Mesothelial cell of epicardium (in vitro differentiated cells): Measurements from ENCODE around the gene CD9. TPM values are rescaled to one million over a fixed set of nuclear protein-coding genes. Genes with fewer than 3 reads are reported as not detected.

Experiments used
- DNase-seq, 2 experiments: peaks; one replicate each; pipeline ENCODE4 v3.0.0; 2021; ENCODE audit warnings: low spot score in 2 of 2; ENCODE audit not compliant: unreplicated experiment in 2 of 2
- H3K27ac Mint-ChIP-seq: 2 replicates; pipeline ENCODE4 v1.8.0; 2021; ENCODE audit warnings: mixed read lengths
- H3K27me3 Mint-ChIP-seq: 2 replicates; pipeline ENCODE4 v1.8.0; 2021; ENCODE audit warnings: low read depth, mixed read lengths
- H3K36me3 Mint-ChIP-seq: 2 replicates; pipeline ENCODE4 v1.8.0; 2021; ENCODE audit warnings: mixed read lengths
- H3K4me1 Mint-ChIP-seq: 2 replicates; pipeline ENCODE4 v1.8.0; 2021; ENCODE audit warnings: mixed read lengths
- H3K4me3 Mint-ChIP-seq: 2 replicates; pipeline ENCODE4 v1.8.0; 2021; ENCODE audit warnings: mild to moderate bottlenecking, moderate library complexity, mixed read lengths
- H3K9me3 Mint-ChIP-seq: 2 replicates; pipeline ENCODE4 v1.8.0; 2021; ENCODE audit warnings: mixed read lengths
- CTCF ChIP-seq: fragments of 200-600 bp; sonication (generic); IDR thresholded peaks from one replicate; pipeline ENCODE4 v1.5.0; 2021; ENCODE audit warnings: antibody characterized with exemption; ENCODE audit not compliant: unreplicated experiment
- total RNA-seq: library from RNA; stranded (reverse); gene quantifications from 3 replicates; pipeline ENCODE4 v1.2.1, GENCODE V29; 2021

CD9 gene
- total RNA-seq, 1 donor from 2014 or later, result 22.3 TPM

- H3K36me3 Mint-ChIP-seq, result no peaks in the 10 kb centered on the region
- H3K9me3 Mint-ChIP-seq, result no peaks in the 10 kb centered on the region
- TF ChIP-seq CTCF, result no peak
- no peak for DNase-seq
- H3K27me3 Mint-ChIP-seq, result no peaks in the 10 kb centered on the region
- peaks cover 41% of the 10 kb centered on the region for H3K4me1 Mint-ChIP-seq
- peak overlapping the region; percentile 94 for H3K27ac Mint-ChIP-seq
- no peak overlapping the region for H3K4me3 Mint-ChIP-seq
These were observed 73.5 kb downstream of the CD9 start for GRCh38 chr12:6273541-6274230.

- H3K36me3 Mint-ChIP-seq, result no peaks in the 10 kb centered on the region
- no peaks in the 10 kb centered on the region for H3K27me3 Mint-ChIP-seq
- H3K4me1 Mint-ChIP-seq, result peaks cover 39% of the 10 kb centered on the region
- H3K4me3 Mint-ChIP-seq, result no peak overlapping the region
- peak overlapping the region; percentile 32 for H3K27ac Mint-ChIP-seq
- no peak for TF ChIP-seq CTCF
- DNase-seq, result no peak
- no peaks in the 10 kb centered on the region for H3K9me3 Mint-ChIP-seq
These were observed 74.3 kb downstream of the CD9 start for GRCh38 chr12:6274231-6275221.

- no peak for TF ChIP-seq CTCF
- Mint-ChIP-seq H3K27ac (no peak overlapping the region), H3K36me3 (no peaks in the 10 kb centered on the region), H3K4me3 (no peak overlapping the region), H3K27me3 (peaks cover 7% of the 10 kb centered on the region), H3K4me1 (peaks cover 34% of the 10 kb centered on the region), H3K9me3 (no peaks in the 10 kb centered on the region)
- DNase-seq, result no peak
These were observed 76.0 kb downstream of the CD9 start for GRCh38 chr12:6275928-6276887.

- H3K4me3 Mint-ChIP-seq, result no peak overlapping the region
- DNase-seq, result no peak
- H3K36me3 Mint-ChIP-seq, result no peaks in the 10 kb centered on the region
- H3K4me1 Mint-ChIP-seq, result peaks cover 33% of the 10 kb centered on the region
- TF ChIP-seq CTCF, result no peak
- no peak overlapping the region for H3K27ac Mint-ChIP-seq
- H3K9me3 Mint-ChIP-seq, result no peaks in the 10 kb centered on the region
- peaks cover 7% of the 10 kb centered on the region for H3K27me3 Mint-ChIP-seq
These were observed 76.9 kb downstream of the CD9 start for GRCh38 chr12:6276956-6277620.
